ENCODE data around the gene OR2B2.
"Not testable (repeated sequence)": the region's sequence is repeated elsewhere in the genome, so short reads cannot be mapped to it uniquely, and the experiment has no call there.

Gene OR2B2

DNA sequence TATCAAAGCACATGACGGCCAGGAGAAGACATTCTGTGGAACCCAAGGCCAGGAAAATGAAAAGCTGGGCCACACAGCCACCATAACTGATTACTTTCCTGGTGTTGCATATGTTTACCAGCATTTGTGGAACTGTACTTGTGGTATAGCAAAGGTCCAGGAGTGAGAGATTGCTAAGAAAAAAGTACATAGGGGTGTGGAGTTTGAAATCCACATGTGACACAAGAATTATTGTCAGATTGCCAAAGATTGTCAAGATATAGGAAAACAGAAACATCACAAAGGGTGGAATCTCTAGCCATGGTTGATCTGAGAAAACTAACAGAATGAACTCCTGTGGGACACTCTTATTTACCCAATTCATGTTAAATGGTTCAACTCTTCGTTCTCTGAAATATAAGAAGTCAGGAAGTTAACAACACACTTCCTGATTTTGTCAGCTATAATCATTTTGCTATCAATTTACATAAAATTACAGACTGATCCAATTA is at the start of gene OR2B2:
Gene OR2B2 (minus strand): TSS at position 441 of the 491 bp plus-strand sequence. CDS start 77 bp downstream, at position 364.
- H3K4me3 ChIP-seq (ENCODE audit: low read length), result no peak within 1 kb of the TSS
- TF ChIP-seq ZNF274 (IDR thresholded peaks at IDR 0.05; ENCODE audit: low read depth, low read length), result no peak

DNA sequence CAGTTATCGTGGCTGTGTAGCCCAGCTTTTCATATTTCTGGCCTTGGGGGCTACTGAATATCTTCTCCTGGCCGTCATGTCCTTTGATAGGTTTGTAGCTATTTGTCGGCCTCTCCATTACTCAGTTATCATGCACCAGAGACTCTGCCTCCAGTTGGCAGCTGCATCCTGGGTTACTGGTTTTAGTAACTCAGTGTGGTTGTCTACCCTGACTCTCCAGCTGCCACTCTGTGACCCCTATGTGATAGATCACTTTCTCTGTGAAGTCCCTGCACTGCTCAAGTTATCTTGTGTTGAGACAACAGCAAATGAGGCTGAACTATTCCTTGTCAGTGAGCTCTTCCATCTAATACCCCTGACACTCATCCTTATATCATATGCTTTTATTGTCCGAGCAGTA is 45.3 kb upstream of the OR2B2 start:
- TF ChIP-seq ZNF274 (IDR thresholded peaks at IDR 0.05; ENCODE audit: low read depth, low read length), result no peak

GRCh38 chr6:27956941-27957340 is 44.7 kb upstream of the OR2B2 start, which contains the start of gene OR2B6:
OR2B6 (plus strand) TSS chr6:27957241; CDS start chr6:27957241, 0 bp downstream.
- no peak within 1 kb of the TSS for H3K4me3 ChIP-seq (ENCODE audit: low read length)
- no peak for TF ChIP-seq ZNF274 (IDR thresholded peaks at IDR 0.05; ENCODE audit: low read depth, low read length)

More for the DNA sequence above, 45.3 kb upstream of the OR2B2 start:
- no peak overlapping the region for H3K4me3 ChIP-seq (ENCODE audit: low read length)

- no peak for TF ChIP-seq ZNF274 (IDR thresholded peaks at IDR 0.05; ENCODE audit: low read depth, low read length)
- H3K4me3 ChIP-seq (ENCODE audit: low read length), result no peak overlapping the region
Observed at GRCh38 chr6:27951040-27951439, 38.8 kb upstream of the OR2B2 start.

DNA sequence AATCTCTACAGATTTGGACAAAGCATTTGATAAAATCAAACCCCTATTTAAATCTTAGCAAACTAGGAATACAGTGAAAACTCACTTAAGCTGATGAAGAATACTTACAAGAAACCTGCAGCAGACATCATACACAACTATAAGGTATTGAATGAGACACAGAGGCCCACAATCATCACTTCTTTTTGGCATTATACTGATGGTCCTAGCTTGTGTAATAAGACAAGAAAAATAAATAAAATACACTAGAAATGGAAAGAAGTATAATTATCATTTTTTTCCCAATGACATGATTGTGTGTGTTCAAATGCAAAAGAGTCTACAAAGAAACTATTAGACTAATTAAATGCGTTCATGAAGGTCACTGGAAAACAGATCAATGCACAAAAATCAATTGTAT is 36.0 kb upstream of the OR2B2 start:
- TF ChIP-seq ZNF274 (IDR thresholded peaks at IDR 0.05; ENCODE audit: low read depth, low read length), result no peak
- H3K4me3 ChIP-seq (ENCODE audit: low read length), result no peak overlapping the region

DNA sequence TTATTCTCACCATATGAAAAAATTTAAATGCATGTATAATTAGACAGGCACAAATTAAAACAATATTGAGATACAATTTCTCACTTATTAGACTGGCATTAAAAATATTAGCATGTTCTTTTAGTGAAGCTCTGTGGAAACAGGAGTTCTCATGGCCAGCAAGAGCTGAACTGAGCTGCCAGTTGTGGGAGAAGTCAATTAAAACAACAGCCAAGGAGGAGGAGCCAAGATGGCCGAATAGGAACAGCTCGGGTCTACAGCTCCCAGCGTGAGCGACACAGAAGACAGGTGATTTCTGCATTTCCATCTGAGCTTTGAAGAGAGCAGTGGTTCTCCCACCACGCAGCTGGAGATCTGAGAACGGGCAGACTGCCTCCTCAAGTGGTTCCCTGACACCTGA is 30.9 kb upstream of the OR2B2 start:
- not testable (repeated sequence) for H3K4me3 ChIP-seq (ENCODE audit: low read length)

DNA sequence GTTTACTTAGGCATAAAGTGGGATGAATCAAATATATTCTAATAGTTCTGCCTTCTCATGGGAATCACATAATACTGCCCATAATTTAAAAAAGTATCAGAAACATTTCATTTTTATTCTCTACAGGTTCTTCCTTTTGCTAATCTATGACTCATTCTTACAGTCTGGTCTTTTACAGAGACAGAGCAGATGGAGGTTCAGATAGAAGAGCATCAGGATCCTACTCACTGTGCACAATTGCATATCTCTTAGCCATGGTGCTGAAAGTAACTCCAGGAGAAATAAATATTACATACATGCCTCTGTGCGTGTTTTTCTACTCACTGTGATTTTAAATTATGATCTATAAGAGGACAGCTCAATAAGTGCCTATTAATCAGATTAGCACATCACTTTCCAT is 28.6 kb upstream of the OR2B2 start:
- H3K4me3 ChIP-seq (ENCODE audit: low read length), result no peak overlapping the region
- TF ChIP-seq ZNF274 (IDR thresholded peaks at IDR 0.05; ENCODE audit: low read depth, low read length), result no peak

DNA sequence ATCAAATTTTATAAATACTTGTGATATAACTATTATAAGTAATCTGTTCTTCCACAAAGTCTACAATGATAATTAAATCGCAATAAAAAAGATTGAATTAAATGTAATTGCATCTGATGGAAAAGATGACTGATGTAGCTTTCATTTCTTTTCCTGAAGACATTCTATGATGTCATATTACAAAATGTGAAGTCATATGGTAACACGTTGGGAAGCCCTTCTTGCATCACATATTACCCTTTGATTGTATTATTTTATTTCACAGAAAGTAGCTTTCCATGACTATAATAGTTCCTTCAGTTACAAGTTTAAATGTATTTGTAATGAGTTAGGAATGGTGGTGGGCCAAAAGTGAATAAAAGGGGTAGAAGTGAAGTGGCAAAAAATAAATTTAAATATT is 19.0 kb upstream of the OR2B2 start:
- no peak overlapping the region for H3K4me3 ChIP-seq (ENCODE audit: low read length)
- TF ChIP-seq ZNF274 (IDR thresholded peaks at IDR 0.05; ENCODE audit: low read depth, low read length), result no peak

- H3K4me3 ChIP-seq (ENCODE audit: low read length), result not testable (repeated sequence)
Observed at GRCh38 chr6:27929930-27930329, 17.7 kb upstream of the OR2B2 start.

DNA sequence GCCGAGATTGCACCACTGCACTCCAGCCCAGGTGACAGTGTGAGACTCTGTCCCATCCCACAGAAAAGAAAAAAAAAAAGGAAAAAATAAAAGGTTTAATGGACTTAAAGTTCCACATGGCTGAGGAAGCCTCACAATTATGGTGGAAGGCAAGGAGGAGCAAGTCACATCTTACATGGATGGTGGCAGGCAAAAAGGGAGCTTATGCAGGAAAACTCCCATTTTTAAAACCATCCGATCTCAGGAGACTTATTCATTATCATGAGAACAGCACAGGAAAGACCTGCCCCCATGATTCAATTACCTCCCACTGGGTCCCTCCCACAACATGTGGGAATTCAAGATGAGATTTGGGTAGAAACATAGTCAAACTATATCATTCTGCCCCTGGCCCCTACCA is 15.8 kb upstream of the OR2B2 start:
- H3K4me3 ChIP-seq (ENCODE audit: low read length), result not testable (repeated sequence)

GRCh38 chr6:27924179-27924578 is 12.0 kb upstream of the OR2B2 start:
- no peak overlapping the region for H3K4me3 ChIP-seq (ENCODE audit: low read length)
- no peak for TF ChIP-seq ZNF274 (IDR thresholded peaks at IDR 0.05; ENCODE audit: low read depth, low read length)

- no peak overlapping the region for H3K4me3 ChIP-seq (ENCODE audit: low read length)
- TF ChIP-seq ZNF274 (IDR thresholded peaks at IDR 0.05; ENCODE audit: low read depth, low read length), result no peak
Observed at GRCh38 chr6:27922949-27923348, 10.8 kb upstream of the OR2B2 start.

GRCh38 chr6:27908017-27908416 is 4.2 kb downstream of the OR2B2 start:
- TF ChIP-seq ZNF274 (IDR thresholded peaks at IDR 0.05; ENCODE audit: low read depth, low read length), result no peak
- H3K4me3 ChIP-seq (ENCODE audit: low read length), result no peak overlapping the region

- TF ChIP-seq ZNF274 (IDR thresholded peaks at IDR 0.05; ENCODE audit: low read depth, low read length), result no peak
Observed at GRCh38 chr6:27902335-27903314, 9.6 kb downstream of the OR2B2 start.

DNA sequence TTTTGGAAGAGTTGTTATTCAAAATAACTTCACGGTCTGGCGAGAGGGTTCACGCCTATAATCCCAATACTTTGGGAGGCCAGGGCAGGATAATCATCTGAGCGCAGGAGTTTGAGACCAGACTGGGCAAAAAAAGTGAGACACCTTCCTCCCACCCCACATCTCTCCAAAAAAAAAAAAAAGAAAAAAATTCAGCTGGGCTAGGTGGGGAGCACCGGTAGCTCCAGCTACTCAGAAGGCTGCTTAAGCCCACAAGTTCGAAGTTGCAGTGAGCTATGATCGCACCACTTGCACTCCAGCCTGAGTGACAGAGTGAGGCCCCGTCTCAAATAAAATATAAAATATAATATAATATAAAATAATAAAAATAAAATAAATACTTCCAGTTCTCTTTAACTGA is 10.4 kb downstream of the OR2B2 start:
- H3K4me3 ChIP-seq (ENCODE audit: low read length), result peak overlapping the region; percentile 20; the same call in 1 of the 2 replicates

More at GRCh38 chr6:27902335-27903314, 9.6 kb downstream of the OR2B2 start:
- peak overlapping the region; percentile 87 for H3K4me3 ChIP-seq (ENCODE audit: low read length)

DNA sequence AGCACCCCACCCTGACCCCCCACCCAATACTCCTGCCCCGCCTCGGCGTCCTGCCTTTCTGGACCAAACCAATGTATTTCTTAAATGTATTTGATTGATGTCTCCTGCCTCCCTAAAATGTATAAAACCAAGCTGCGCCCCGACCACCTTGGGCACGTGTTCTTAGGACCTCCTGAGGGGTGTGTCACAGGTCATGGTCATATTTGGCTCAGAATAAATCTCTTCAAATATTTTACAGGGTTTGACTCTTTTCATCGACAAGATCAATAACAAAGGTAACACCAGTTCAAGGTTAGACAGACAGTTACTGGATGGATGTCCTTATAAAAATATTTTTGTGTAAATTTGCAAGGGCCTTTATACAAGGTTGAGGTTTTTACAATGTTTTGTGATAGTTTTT is 12.0 kb downstream of the OR2B2 start:
- H3K4me3 ChIP-seq (ENCODE audit: low read length), result not testable (repeated sequence)

More for the DNA sequence above, 10.4 kb downstream of the OR2B2 start:
- TF ChIP-seq ZNF274 (IDR thresholded peaks at IDR 0.05; ENCODE audit: low read depth, low read length), result no peak

Measured in GM08714 (cell line).